HG03469 (cell line): ENCODE results near the gene RUNX2.

Experiments used
- ATAC-seq: cut with Tn5 transposase; IDR thresholded peaks from one replicate; pipeline ENCODE4 v1.9.1; 2021; ENCODE audit warnings: mild to moderate bottlenecking, moderate library complexity, moderate number of reproducible peaks; ENCODE audit not compliant: unreplicated experiment

Gene RUNX2

GRCh38 chr6:45430590-45431202 lies 102.6 kb downstream of the RUNX2 start:
- ATAC-seq: no peak

- no peak for ATAC-seq
These were observed 103.4 kb downstream of the RUNX2 start for GRCh38 chr6:45431317-45432065.

GRCh38 chr6:45432977-45433376 lies 104.8 kb downstream of the RUNX2 start:
- no peak for ATAC-seq

GRCh38 chr6:45433533-45434380 lies 105.6 kb downstream of the RUNX2 start:
- no peak for ATAC-seq

GRCh38 chr6:45434381-45434700 lies 106.2 kb downstream of the RUNX2 start:
- ATAC-seq: no peak

- ATAC-seq: no peak
These were observed 108.7 kb downstream of the RUNX2 start for GRCh38 chr6:45436544-45437438.

- ATAC-seq: no peak
These were observed 109.3 kb downstream of the RUNX2 start for GRCh38 chr6:45437439-45437815.

GRCh38 chr6:45438151-45438550 lies 110.0 kb downstream of the RUNX2 start:
- ATAC-seq: no peak

GRCh38 chr6:45438849-45439406 lies 110.8 kb downstream of the RUNX2 start:
- ATAC-seq: no peak

GRCh38 chr6:45439459-45439858 lies 111.3 kb downstream of the RUNX2 start:
- no peak for ATAC-seq

GRCh38 chr6:45439861-45440388 lies 111.8 kb downstream of the RUNX2 start:
- no peak for ATAC-seq

GRCh38 chr6:45441851-45442453 lies 113.8 kb downstream of the RUNX2 start:
- ATAC-seq: no peak

GRCh38 chr6:45442716-45443115 lies 114.6 kb downstream of the RUNX2 start:
- ATAC-seq: no peak

- no peak for ATAC-seq
These were observed 117.2 kb downstream of the RUNX2 start for GRCh38 chr6:45445364-45445748.

- ATAC-seq: no peak
These were observed 117.8 kb downstream of the RUNX2 start for GRCh38 chr6:45445749-45446549.

- no peak for ATAC-seq
These were observed 118.9 kb downstream of the RUNX2 start for GRCh38 chr6:45447005-45447404.

GRCh38 chr6:45447716-45448115 lies 119.6 kb downstream of the RUNX2 start:
- ATAC-seq: no peak

- ATAC-seq: no peak
These were observed 120.6 kb downstream of the RUNX2 start for GRCh38 chr6:45448417-45449389.
